NCI-H128 (cell line): ENCODE data around the gene C14orf93.

Experiments used
- DNase-seq: peaks from one replicate; lab custom pipeline; 2025; ENCODE audit not compliant: unreplicated experiment; lab: John Stamatoyannopoulos, UW

C14orf93 gene

DNA sequence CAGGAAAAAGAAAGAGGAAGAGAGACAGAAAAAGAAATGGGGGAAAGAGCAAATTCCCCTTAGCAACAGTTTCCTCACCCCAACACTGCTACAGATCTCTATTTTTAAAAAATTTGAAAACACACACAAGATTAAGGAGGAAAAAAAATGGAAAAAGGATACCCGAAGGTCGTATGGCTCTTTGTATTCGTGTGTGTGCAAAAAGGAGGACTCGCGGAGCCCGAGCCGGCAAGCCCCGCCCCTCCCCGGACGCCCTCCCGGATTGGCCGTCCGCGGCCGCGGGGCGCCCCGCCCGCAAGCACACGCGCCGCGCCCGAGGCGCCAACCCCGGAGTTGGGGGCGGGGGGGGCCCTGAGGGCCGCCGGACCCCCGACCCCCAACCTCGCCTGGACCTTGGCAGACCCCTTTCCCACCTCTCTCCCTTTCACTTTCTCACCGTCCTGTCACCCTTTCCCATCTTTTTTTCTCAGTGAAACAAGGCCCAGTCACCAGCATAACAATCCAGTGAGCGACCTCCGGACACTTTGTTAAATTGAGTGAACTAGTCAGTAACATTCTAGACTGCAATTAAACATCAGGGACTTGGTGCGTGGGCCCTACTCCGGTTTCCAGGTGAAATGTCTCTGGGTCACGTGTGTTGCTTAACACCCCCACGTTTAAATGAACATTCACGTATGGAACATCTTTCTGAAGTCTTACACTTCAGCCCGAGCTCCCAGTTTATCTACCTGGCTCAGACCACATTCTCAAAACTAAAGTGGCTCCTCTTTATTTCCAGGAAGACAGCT is at the start of gene C14orf93:
TSS of gene C14orf93 (minus strand) at position 205 of the 788 bp plus-strand sequence. CDS start 11,120 bp downstream, outside the sequence.
- DNase-seq = peak; percentile 38

DNA sequence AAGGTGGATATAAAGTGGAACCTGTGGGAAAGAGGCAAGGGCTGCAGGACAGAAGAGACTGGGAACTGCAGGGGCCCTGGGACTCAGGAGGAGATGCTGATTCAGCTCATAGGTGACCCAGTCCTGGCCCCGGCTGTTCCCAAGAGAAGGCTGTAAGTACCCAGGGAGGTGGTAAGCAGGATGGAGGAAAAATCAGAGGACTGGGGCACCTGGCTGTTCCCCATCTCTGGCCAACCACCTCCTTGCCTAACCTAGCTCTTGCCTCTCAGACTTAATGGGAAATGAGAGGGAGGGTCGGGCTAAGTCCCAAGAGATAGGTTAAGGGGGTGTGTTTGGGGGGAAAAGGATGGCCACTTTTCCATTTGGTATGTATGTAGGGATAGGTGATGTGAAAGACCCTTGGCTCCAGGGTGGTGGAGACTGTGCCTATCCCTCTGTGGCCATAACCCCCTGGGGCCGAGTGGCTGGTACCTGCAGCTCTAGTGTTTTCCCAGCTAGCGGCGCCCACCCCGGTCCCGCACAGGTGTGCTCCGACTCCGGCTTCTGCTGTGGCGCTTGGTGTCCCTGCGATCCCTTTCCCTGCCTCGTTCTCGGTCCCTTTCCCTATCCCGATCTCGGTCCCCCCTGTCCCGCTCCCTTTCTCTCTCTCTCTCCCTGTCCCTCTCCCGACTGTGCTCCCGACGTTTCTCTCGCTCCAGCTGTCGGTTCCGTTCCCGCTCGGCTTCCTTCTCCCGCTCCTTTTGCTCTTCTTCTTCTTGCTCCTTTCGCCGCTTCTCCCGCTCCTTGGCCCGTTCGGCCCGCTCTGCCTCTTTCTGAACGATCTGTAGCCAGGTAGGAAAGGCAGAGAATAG is 48.9 kb upstream of the C14orf93 start:
- no peak for DNase-seq

DNA sequence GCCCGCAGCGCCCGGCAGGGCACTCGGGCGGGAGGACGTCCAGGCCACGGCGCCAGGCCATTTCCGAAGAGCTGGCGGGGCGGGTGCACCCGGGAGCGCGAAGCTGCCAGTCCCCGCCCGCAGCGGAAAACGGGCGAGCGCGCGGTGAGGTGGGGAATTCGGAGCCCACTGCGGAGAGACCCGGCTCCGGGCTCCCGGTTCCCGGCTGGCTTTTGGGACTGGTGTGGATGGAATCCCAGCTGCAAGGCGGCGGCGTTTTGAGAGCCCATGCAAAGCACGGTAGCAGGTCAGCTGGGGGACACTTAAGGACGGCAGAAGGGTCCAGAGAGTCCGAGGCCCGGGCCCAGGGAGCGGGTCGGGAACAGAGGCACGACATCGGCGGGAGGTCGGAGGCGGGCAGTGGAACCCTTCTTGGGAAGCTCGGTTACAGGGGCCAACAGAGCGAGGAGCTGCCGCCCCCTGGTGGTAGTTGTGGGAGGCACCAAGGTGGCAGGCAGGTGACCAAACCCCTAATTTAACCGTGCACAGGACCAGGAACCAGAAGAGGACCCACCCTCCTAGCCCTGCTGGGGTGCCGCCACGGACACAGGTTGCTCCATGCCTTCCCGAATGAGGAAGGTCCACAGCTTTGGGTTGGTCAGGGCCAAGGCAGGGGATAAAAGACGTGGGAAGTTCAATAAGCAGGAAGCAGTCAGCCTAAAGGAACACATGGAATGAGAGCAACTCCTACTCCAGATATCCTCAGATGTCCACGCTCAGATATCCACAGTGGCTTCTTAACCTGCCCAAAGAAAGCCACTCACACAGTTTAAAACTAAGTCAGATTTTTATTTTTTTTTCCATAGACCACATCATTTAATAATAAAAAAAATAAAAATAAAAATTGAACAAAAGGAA is 48.1 kb upstream of the C14orf93 start:
- DNase-seq = no peak

DNA sequence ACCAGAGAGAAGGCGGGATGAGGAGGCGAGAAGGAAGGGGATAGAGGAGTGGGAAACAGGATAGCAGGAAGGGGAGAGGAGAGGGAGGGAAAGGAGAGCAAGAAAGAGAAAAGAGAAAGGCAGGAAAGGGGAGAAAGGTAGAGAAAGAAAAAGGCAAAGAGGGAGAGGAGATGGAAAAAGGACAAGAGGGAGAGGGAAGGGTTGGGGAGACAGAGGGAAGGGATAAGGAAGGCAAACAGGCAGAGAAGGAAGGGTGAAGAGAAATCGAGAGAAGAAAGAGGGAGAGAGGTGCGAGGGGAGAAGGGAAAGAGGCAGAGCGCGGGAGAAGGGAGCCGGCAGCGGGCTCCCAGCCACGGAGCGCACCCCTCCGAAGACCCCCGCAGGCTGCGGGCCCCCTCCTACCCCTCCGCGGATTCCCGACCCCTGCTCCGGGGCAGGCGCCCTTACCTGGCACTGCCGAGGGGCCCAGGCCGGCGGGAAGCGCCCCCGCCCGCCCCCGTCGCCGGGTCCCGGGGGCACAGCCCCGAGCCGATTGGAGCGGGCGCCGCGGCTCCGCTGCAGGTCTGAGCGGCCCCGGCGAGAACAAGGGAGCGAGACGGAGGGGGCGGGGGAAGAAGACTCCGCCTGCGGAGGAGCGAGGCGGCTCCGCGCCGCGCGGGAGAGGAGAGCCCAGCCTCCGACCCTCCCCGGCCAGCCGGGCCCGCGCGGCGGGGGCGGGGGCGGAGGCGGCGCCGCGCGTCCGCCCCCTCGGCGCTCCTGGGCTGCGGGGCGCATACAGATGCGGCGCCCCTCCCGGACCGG is 47.2 kb upstream of the C14orf93 start, which contains the start of gene CDH24:
TSS of gene CDH24 (minus strand) at position 565 of the 801 bp plus-strand sequence. CDS start 1,787 bp downstream, outside the sequence.
- no peak for DNase-seq

DNA sequence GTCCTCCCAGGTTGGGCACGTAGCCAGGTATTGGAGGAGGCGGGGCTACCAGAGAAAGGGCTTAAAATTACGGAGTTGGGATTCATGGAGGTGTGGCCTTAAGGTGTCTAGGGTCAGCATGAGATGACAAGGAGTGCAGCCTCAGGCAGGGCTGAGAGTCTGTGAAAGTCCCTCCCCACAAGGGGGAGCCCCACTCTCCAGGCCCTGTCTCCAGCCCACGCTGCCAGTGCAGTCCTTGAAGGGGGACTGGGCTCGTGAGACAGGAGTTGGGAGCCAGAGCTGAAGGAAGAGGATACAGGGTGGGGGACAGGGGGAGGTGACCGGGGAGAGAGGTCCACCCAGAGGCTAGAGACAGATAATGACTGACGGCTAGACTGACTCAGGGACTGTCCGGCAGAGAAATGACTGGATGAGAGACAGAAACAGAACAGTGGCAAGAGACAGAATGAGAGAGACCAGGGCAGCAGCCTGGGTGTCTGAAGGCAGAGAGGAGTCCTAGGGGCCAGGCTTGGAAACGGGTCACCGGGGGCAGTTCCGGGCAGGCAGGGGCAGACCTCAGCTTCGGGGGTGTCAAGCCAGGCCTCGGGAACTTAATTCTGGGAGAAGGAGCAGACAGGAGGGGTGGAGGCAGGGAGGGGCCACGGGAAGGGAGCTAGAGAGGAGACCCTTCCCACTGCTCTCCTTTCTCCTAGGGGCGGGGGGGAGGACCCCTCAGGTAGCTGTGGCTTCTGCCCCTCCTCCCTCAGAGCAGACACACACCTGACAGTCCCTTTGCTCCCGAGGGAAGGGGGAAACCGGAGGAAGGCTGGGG is 46.4 kb upstream of the C14orf93 start:
- DNase-seq = no peak

GRCh38 chr14:23055621-23056144 is 45.7 kb upstream of the C14orf93 start:
- DNase-seq = no peak

GRCh38 chr14:23055147-23055550 is 45.2 kb upstream of the C14orf93 start:
- no peak for DNase-seq

GRCh38 chr14:23054000-23054811 is 44.3 kb upstream of the C14orf93 start:
- DNase-seq = no peak

DNA sequence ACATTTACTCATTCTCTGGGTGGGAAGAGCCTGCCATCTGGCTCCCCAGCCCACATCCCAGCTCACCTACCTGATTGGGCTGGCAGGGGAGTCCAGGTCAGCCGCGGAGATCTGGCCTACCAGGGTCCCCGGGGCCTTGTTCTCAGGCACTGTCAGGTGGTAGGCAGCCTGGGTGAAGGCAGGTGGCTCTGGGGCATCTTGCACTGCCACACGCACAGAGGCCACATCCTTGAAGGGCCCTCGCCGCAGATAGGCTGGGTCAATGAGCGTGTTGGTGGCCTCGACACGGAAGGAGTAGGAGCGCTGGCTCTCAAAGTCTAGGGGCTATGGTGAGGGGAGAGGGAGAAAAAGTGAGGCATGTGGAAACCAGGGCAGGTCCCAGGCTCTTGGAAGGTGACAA is 43.5 kb upstream of the C14orf93 start:
- DNase-seq = no peak

DNA sequence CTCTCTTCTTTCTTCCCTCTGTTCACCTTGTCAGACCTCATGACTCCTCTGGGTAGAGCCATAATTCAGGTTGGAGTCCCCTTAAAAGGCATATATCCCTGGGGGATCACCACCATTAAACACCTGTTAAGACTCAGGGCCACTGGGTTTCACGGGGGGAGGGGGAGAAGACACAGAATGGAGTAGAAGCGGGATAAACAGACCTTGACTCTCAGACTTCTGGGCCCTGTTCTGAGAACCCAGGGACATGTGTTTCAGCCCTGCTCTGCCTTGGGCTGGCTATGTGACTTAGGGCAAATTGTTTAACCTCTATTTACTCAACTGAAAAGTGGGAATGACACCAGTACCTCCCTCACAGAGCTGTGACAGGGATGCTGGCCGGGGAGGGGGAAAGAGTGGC is 42.7 kb upstream of the C14orf93 start:
- no peak for DNase-seq

GRCh38 chr14:23052182-23052623 is 42.3 kb upstream of the C14orf93 start:
- no peak for DNase-seq

GRCh38 chr14:23051141-23052057 is 41.5 kb upstream of the C14orf93 start:
- no peak for DNase-seq

- DNase-seq = no peak
Observed at GRCh38 chr14:23049011-23049410, 39.1 kb upstream of the C14orf93 start.

DNA sequence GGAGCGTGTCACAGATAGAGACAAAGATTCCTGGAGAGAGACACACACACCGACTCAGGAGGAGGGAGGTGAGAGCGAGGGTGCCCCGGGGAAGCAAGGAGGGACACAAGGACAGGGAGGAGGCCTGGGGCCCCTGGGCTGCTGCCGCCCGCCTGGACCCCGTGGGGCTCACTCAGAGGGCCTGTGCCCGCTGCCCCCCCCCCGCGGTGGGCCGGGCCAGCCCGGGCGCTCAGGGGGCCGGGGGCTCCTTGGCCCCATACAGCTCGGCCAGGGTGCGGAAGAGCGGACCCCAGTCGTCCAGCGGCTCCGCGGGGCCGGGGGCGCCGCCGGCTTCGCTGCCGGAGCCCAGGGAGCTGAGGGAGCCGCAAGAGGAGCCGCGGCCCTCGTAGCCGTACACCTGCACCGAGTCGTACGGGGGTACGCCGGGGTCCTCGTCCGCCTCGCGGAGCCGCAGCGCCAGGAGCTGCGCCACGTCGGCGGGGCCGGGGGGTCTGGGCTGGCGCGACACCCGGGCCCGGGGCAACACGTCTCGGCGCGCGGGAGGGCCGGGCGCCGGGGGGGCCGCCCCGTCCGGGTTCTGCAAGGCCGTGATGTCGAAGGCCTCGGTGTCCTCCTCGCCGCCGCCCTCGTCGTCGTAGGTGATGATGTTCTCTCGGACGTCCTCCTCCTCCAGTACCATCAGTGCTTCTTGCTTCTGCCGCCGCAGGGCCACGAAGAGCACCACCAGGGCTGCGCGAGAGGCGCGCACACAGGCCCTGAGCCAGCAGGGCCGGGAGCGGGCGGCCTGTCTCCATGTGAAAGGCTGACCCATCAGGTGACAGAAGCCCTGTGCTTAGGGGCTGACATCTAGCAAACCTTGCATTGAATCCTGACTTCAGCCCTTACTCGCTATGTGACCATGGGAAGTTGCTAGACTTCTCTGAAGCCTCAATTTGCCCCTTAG is 38.1 kb upstream of the C14orf93 start:
- DNase-seq = no peak

- no peak for DNase-seq
Observed at GRCh38 chr14:23047034-23047634, 37.2 kb upstream of the C14orf93 start.
